ENCODE measurements around the gene KRI1. TPM values are rescaled to one million over a fixed set of nuclear protein-coding genes. Genes with fewer than 3 reads are reported as not detected.

The KRI1 gene
- total RNA-seq, 4 donors from 2014 or later, result 22.9 to 27.9 (median 23.3) TPM

GRCh38 chr19:10587022-10587838 lies 21.4 kb upstream of the KRI1 start, which contains the start of gene AP1M2:
TSS of gene AP1M2 (minus strand) at chr19:10587312. CDS start at chr19:10587231, 81 bp downstream.
- Histone ChIP-seq H3K27ac (no peak within 1 kb of the TSS), H3K27me3 (peaks cover 0 to 18% of the 10 kb centered on the region in 2 donors), H3K9me3 (no peaks in the 10 kb centered on the region), H3K36me3 (no peaks in the 10 kb centered on the region), H3K4me1 (peaks cover 0 to 12% (median 0%) of the 10 kb centered on the region in 4 donors), H3K4me3 (peak within 1 kb of the TSS in 1 of 4 donors; percentile 25)
- no peak for DNase-seq (ENCODE audit: low spot score in 2 of 2)
- TF ChIP-seq CTCF (IDR thresholded peaks at IDR 0.05) (no peak), EP300 (IDR thresholded peaks at IDR 0.05) (no peak), POLR2A (IDR thresholded peaks at IDR 0.05) (no peak)
- WGBS, 2 donors, result 17 to 24% methylated on average over 30 to 34 of the region's 35 CpGs

DNA sequence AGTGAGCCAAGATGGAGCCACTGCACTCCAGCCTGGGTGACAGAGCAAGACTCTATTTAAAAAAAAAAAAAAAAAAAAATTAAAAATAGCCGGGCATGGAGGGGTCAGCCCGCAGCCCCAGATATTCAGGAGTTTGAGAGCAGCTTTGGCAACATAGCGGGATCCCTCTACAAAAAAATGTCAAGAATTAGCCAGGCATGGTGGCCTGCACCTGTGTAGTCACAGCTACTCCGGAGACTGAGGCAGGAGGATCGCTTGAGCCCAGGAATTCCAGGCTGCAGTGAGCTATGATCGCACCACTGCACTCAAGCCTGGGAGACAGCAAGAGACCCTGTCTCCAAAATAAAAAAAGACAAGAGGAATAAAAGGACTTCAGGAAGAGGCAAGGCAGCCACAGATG lies 20.6 kb upstream of the KRI1 start:
- peaks cover 0 to 18% of the 10 kb centered on the region in 2 donors for H3K27me3 ChIP-seq
- 79 to 81% methylated on average over 6 of the region's 6 CpGs for WGBS, 2 donors
- H3K27ac ChIP-seq, result no peak overlapping the region
- DNase-seq (ENCODE audit: low spot score in 2 of 2), result no peak
- peaks cover 0 to 8% (median 0%) of the 10 kb centered on the region in 4 donors for H3K4me1 ChIP-seq
- no peaks in the 10 kb centered on the region for H3K36me3 ChIP-seq
- H3K9me3 ChIP-seq, result no peaks in the 10 kb centered on the region
- no peak overlapping the region for H3K4me3 ChIP-seq
- TF ChIP-seq EP300 (IDR thresholded peaks at IDR 0.05) (no peak), POLR2A (IDR thresholded peaks at IDR 0.05) (no peak), CTCF (IDR thresholded peaks at IDR 0.05) (no peak)

DNA sequence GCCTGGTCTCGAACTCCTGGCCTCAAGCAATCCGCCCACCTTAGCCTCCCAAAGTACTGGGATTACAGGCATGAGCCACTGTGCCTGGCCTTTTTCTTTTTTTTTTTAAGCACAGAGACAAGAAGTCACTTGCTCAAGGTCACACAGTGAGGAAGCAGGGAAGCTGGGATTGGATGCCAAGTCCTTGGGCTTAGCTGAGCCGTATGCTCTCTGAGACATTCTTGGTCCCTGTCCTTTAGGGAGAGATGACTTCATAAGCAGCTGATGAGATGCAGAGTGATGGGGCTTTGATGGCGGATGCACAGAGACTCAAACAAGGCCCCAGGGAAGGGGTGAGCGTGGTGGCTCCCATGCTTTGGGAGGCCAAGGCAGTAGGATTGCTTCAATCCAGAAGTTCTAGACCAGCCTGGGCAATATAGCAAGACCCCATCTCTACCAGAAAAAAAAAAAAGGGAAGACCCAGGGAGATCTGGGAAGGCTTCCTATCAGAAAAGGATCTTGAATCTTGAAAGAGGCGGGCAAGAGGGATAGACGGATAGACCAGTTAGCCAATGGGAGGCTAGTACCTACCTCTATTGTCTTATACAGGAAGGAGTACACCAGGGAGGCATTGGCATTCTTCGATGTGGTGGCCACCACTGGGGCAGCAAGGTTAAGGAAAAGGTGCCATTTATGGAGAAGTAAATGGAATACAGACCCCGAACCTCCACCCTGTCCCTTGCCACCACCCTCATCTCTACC lies 17.4 kb upstream of the KRI1 start:
- TF ChIP-seq EP300 (IDR thresholded peaks at IDR 0.05) (no peak), CTCF (IDR thresholded peaks at IDR 0.05) (no peak), POLR2A (IDR thresholded peaks at IDR 0.05) (no peak)
- Histone ChIP-seq H3K36me3 (no peaks in the 10 kb centered on the region), H3K9me3 (no peaks in the 10 kb centered on the region), H3K4me1 (peaks cover 0 to 12% (median 0%) of the 10 kb centered on the region in 4 donors), H3K27me3 (peaks cover 0 to 11% of the 10 kb centered on the region in 2 donors), H3K27ac (no peak overlapping the region), H3K4me3 (no peak overlapping the region)
- 83 to 96% methylated on average over 8 to 9 of the region's 9 CpGs for WGBS, 2 donors
- DNase-seq (ENCODE audit: low spot score in 2 of 2), result no peak

GRCh38 chr19:10582091-10582490 lies 16.3 kb upstream of the KRI1 start:
- Histone ChIP-seq H3K36me3 (no peaks in the 10 kb centered on the region), H3K9me3 (no peaks in the 10 kb centered on the region), H3K27me3 (peaks cover 0 to 4% of the 10 kb centered on the region in 2 donors), H3K27ac (no peak overlapping the region), H3K4me3 (no peak overlapping the region), H3K4me1 (peaks cover 0 to 10% (median 0%) of the 10 kb centered on the region in 4 donors)
- no peak for DNase-seq (ENCODE audit: low spot score in 2 of 2)
- TF ChIP-seq CTCF (IDR thresholded peaks at IDR 0.05), result no peak
- no peak for TF ChIP-seq POLR2A (IDR thresholded peaks at IDR 0.05)
- TF ChIP-seq EP300 (IDR thresholded peaks at IDR 0.05), result no peak
- 88% methylated on average over 13 of the region's 13 CpGs for WGBS, 2 donors
